OCI-LY3 (cell line): ENCODE measurements around the gene PGAP6.
"Not testable (repeated sequence)": the region's sequence is repeated elsewhere in the genome, so short reads cannot be mapped to it uniquely, and the experiment has no call there.

Source experiments
- CTCF ChIP-seq: fragments of 200-600, 300-600 bp; sonication (generic); IDR thresholded peaks from 2 replicates; pipeline ENCODE4 v1.5.1; 2014; ENCODE audit warnings: antibody characterized with exemption, low read length, low read depth
- EZH2phosphoT487 ChIP-seq: fragments of 200-600 bp; shearing (Covaris generic); IDR thresholded peaks from 2 replicates; pipeline ENCODE4 v1.6.1; 2018; ENCODE audit warnings: antibody characterized with exemption, mixed run types, low read depth

GRCh38 chr16:331181-331814, 50.5 kb downstream of the PGAP6 start:
- not testable (repeated sequence) for TF ChIP-seq CTCF, EZH2phosphoT487
